HG03354 (cell line): Measurements from ENCODE around the gene RILP.

ENCODE experiments used
- ATAC-seq: cut with Tn5 transposase; IDR thresholded peaks from one replicate; pipeline ENCODE4 v1.9.1; 2021; ENCODE audit warnings: mild to moderate bottlenecking; ENCODE audit not compliant: unreplicated experiment, poor library complexity, severe bottlenecking

The RILP gene

DNA sequence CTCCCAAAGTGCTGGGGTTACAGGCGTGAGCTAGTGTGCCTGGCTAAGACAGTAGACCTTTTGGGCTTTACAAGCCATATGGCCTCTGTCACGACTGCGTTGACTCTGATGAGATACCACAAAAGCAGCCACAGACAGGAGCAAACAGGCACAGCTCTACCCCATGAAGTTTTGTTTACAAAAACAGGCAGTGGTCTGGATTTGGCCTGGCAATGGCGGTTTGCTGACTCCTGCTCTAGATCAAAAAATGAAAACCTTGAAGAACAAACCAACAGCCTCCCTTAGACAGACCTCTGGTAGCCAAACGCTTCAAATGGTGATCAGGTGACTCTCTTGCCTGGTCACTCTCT, 41.7 kb downstream of the RILP start:
- ATAC-seq: no peak

DNA sequence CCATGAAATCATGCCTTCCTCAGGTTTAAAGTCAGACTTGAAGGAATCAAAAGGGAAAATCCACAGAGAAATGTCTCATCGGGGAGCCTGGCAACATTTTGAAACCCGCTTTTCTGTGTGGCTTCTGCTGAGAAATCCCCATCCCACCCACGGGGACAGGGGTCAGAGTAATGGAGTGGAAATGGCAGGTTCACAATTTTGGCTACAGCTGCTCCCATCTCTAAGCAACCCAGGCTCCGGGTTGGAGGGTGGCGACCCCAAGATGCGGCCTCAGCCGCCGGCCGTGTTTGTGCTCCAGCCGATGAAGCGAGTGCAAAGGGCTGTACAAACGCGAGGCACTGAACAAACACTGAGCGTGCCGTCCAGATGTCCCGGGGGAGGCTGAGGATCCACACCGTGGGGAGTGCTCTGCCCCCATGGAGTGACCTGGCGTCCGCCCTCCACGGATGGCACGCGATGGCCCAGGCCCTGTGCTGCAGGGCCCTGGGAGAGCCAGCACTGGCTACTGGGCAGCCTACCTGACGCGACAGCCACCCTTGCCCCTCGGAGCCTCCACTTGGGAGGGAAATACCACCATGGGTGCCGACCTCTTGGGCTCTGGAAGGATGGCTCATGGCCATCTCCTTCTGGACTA, 43.2 kb downstream of the RILP start:
- no peak for ATAC-seq

DNA sequence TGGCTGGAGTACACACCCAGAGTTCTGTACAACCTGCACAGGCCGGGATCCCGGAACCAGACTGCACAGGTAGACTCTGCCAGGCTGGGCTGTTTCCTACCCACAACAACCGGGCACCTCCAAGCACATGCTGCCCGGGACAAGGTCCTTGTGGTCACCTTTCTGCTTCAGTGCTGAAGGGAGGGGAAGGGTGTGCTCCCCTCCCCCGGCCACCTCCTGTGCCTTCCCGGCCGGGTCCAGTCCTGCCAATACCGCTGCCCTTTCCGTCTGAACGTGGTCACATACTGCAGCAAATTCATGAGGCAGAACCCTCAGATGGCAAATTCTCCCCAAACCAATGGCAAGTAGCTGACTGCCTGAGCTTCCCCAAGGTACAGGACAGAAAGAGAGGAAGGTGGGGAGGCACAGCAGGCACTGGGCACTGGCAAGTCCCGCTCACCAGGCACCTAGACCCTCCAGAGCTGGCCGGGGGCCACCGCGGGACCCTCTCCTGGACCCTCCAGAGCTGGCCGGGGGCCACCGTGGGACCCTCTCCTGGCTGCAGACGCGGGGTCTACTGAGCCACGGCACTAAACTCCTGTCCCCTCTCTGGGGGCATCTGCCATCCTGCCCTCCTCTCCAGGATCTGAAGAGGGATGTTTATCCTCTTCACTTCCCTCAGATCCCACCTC, 43.9 kb downstream of the RILP start:
- no peak for ATAC-seq

DNA sequence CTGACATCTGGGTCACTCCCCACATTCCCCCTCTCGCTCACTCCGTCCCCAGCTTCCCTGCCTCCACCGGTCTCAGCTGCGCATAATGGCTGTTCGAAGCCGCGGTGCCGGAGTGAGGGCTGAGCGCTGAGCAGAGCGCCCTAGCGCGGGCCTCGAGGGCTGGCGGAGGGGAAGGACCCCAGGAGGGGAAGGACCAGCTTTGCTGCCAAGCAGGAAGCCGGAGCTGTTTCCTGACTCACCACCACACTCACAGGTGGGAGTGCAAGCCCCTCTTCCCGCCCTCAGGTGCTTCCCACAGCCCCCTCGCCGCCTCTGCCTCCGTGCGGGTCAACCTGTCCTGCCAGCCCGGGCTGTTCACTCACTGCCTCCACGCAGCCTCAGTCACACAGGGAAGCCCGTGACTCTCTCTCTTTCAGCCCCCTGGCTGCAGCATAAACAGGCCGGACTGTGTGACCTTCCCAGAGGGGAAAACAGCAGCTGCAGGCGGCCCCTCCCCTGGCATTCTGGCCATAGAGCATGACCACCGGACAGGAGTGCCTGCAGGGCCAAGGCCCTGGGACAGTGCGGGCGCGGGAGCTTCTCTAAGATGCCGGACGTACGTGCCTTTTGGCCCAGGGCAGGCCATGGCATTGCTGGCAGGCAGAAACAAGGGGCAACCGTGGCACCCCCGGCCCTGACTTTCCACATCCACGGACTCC, 44.7 kb downstream of the RILP start:
- ATAC-seq: no peak

DNA sequence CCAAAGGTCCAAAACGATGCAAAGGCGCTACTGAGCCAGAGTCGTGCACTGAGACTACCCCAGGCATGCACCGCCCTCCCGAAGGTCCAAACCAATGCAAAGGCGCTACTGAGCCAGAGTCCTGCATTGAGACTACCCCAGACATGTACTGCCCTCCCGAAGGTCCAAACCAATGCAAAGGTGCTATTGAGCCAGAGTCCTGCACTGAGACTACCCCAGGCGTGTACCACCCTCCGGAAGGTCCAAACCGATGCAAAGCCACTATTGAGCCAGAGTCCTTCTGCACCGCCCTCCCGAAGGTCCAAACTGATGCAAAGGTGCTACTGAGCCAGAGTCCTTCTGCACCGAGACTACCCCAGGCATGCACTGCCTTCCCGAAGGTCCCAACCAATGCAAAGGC, 48.1 kb downstream of the RILP start:
- no peak for ATAC-seq

DNA sequence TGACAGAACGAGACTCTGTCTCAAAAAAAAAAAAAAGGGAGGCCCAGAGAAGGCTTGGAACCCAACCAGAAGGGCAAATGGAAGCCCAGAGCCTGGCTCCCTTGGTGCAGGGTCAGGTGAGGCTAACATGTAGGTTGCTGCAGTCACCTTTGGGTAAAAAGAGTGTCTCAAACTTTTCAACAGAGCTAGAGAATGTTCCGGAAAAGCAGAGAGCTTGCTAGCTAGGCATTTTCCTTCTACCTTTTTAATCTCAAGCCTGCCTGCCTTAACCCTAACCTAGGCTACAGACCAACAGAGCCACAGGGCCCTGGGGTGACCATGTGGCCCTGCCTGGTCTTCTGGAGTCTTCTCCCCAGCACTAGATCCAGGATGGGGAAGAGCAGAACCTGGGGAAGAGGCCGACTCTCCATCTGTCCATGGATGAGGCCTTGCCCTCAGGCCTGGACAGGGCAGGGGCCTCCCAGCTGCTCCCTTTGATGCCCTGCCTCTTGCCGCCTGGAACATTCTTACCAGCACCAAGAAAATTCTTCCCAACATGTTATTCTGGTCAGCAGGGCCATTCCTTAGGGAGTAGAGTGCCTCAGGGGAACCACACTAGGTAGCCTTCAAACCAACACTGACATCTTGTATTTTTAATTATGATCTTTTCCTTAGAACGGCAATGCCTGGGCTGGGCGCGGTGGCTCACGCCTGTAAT, 51.1 kb downstream of the RILP start:
- no peak for ATAC-seq

DNA sequence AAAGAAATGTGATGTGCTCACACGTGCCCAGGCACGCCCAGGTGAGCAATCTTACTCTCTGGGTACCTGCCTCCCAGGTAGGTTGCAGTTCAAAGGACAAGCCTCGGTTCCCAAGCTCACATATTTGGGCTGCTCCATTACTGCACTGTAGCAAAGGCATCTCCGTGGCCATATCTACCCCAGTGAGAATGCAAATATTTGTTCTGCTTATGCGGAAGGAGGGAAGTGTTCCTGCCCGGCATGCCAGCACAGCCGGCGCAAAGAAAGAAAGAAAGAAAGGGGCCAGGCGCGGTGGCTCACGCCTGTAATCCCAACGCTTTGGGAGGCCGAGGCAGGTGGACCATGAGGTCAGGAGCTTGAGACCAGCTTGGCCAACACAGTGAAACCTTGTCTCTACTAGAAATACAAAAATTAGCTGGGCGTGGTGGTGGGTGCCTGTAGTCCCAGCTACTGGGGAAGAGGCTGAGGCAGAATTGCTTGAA, 51.8 kb downstream of the RILP start:
- no peak for ATAC-seq
